C4-2B (cell line): ENCODE measurements around the gene LRPAP1.
"Not testable (repeated sequence)": the region's sequence is repeated elsewhere in the genome, so short reads cannot be mapped to it uniquely, and the experiment has no call there.

ENCODE experiments used
- ZFX ChIP-seq: fragments of 450-650 bp; IDR thresholded peaks from 2 replicates; pipeline ENCODE4 v1.6.1; 2017
- TF ChIP-seq, protein P1 (sequence below): fragments of 450-650 bp; conservative IDR thresholded peaks from 2 replicates; pipeline ENCODE4 v1.5.1; 2017; ENCODE audit warnings: mild to moderate bottlenecking

DNA sequence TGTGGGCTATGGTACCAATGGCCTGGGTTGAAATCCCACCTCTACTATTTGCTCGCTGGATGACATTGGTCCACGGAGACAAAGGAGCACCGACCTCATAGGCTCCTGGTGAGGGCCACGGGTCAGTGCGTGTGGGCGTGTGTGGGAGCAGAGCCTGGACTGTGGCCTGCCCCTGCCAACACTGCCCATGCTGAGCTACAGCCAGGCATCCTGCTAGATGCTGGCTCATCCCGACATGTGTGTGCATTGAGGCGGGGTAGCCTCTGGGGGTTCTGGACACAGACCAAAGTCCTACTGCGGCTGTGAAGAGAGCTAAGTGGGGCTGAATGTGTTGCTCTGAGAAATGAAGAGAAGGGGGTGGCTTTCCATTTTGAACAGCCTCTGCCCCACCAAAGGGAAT lies 48.6 kb upstream of the LRPAP1 start:
- TF ChIP-seq, protein P1, sequence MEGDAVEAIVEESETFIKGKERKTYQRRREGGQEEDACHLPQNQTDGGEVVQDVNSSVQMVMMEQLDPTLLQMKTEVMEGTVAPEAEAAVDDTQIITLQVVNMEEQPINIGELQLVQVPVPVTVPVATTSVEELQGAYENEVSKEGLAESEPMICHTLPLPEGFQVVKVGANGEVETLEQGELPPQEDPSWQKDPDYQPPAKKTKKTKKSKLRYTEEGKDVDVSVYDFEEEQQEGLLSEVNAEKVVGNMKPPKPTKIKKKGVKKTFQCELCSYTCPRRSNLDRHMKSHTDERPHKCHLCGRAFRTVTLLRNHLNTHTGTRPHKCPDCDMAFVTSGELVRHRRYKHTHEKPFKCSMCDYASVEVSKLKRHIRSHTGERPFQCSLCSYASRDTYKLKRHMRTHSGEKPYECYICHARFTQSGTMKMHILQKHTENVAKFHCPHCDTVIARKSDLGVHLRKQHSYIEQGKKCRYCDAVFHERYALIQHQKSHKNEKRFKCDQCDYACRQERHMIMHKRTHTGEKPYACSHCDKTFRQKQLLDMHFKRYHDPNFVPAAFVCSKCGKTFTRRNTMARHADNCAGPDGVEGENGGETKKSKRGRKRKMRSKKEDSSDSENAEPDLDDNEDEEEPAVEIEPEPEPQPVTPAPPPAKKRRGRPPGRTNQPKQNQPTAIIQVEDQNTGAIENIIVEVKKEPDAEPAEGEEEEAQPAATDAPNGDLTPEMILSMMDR, result not testable (repeated sequence)
- TF ChIP-seq ZFX, result not testable (repeated sequence)
